A375 (cell line): Measurements from ENCODE around the gene MACC1. TPM values are rescaled to one million over a fixed set of nuclear protein-coding genes. Genes with fewer than 3 reads are reported as not detected.

Experiments
- total RNA-seq: library from RNA; depleted of rRNA; stranded (reverse); fragments of >200 nt; shearing (Covaris generic); gene quantifications from 2 replicates; pipeline ENCODE4 v1.2.3, GENCODE V29; 2014; rRNA removed

Gene MACC1
- total RNA-seq, result 0.08 and 0.19 TPM in 2 replicates

DNA sequence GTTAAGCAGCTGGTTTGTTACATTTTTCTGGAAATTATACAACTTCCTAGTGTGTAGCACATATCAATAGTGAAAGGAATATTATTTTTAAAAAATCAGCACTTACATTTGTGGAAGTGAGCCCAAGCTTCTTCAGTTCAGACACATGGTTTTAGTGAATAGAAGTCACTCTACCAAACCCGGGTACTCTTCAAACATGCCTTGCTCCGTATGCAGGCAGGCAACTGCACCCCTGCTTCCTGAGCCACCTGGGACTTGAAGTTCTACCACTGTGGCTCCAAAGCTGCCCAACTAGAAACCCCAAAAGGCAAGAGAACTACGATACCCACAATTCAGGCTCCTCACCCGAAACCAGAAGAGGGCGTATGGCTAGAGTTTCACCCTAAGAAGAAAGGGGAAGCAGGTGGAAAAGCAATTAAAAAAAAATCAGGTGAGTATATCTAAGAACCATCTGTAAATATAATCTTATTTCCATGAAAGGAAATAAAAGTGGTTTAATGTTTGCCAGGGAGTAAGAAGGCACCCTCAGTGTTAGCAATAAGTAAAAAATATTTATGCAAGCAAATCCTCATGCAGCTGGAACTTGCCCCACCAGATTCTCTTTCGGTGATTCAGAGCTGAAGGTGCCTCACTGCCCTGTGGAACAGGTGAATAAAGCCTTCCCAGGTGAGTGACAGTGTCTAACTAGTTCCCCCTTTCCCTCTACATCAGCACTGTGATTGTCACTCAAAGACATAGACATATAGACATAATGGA lies at the start of gene MACC1:
MACC1 (minus strand) TSS at position 192 of the 756 bp plus-strand sequence. CDS start 55,522 bp downstream, outside the sequence.

Other genes with a start within 250 kb of the MACC1 start
- gene ITGB8, start 113.5 kb upstream of the MACC1 start, total RNA-seq, result 44.3 and 50.9 TPM in 2 replicates